Panc1 (cell line): ENCODE data around the gene SORL1-AS1.
"Not testable (repeated sequence)": the region's sequence is repeated elsewhere in the genome, so short reads cannot be mapped to it uniquely, and the experiment has no call there.

ENCODE experiments used
- ATAC-seq: fragments of 200-7000 bp; cut with Tn5 transposase; 2 replicates; pipeline ENCODE4 v1.9.1; 2020; ENCODE audit warnings: mild to moderate bottlenecking, moderate library complexity
- BruUV-seq: library from RNA; stranded (reverse); fragments of 400-500 nt; replicated peaks from 2 replicates; lab custom pipeline; 2021; lab: Mats Ljungman, UMichigan
- CTCF ChIA-PET: fragments of 300-600 bp; sonication (Branson Sonifier 250); formaldehyde crosslinking; loops from one replicate; lab custom pipeline; 2022; ENCODE audit warnings: antibody characterized with exemption; lab: Charles Lee
- POLR2A ChIA-PET: fragments of 300-600 bp; sonication (Branson Sonifier 250); formaldehyde crosslinking; loops from one replicate; lab custom pipeline; 2022; ENCODE audit warnings: antibody characterized with exemption; lab: Charles Lee
- DNase-seq: peaks from one replicate; pipeline ENCODE4 v3.0.0-alpha.2; 2010; ENCODE audit warnings: low read depth, low spot score
- H3K27ac ChIP-seq: 2 replicates; pipeline ENCODE4 v1.5.1; 2011; ENCODE audit warnings: mild to moderate bottlenecking, low read length, inconsistent platforms
- H3K27me3 ChIP-seq: fragments of 200-500 bp; sonication (Bioruptor generic); 2 replicates; pipeline ENCODE4 v1.6.0; 2014; ENCODE audit warnings: low read length, inconsistent platforms; ENCODE audit not compliant: control insufficient read depth, insufficient read depth
- H3K36me3 ChIP-seq: fragments of 200-500 bp; sonication (Bioruptor generic); 2 replicates; pipeline ENCODE4 v1.5.1; 2014; ENCODE audit warnings: inconsistent platforms, mild to moderate bottlenecking, low read length, moderate library complexity; ENCODE audit not compliant: control insufficient read depth, insufficient read depth
- H3K4me1 ChIP-seq: 2 replicates; pipeline ENCODE4 v1.5.1; 2011; ENCODE audit warnings: inconsistent platforms, mild to moderate bottlenecking, low read length, moderate library complexity; ENCODE audit not compliant: control insufficient read depth, insufficient read depth
- H3K4me3 ChIP-seq, 2 experiments: 2 replicates each; pipeline ENCODE4 v1.5.1; 2011 to 2012; ENCODE audit warnings: low read depth in 2 of 2, low read length in 2 of 2, mild to moderate bottlenecking in 2 of 2, inconsistent platforms in 1 of 2, moderate library complexity in 1 of 2
- H3K9me3 ChIP-seq: fragments of 200-500 bp; sonication (Bioruptor generic); 2 replicates; pipeline ENCODE4 v1.5.1; 2014; ENCODE audit warnings: low read depth, mild to moderate bottlenecking, inconsistent platforms, low read length, moderate library complexity; ENCODE audit not compliant: control insufficient read depth, insufficient read depth
- POLR2AphosphoS5 ChIP-seq: IDR thresholded peaks from 2 replicates; pipeline ENCODE4 v1.6.1; 2012; ENCODE audit warnings: mild to moderate bottlenecking, low read depth, low read length, moderate library complexity
- SIN3A ChIP-seq: IDR thresholded peaks from 2 replicates; pipeline ENCODE4 v1.6.1; 2012; ENCODE audit warnings: low read depth, mild to moderate bottlenecking, low read length, moderate library complexity, borderline replicate concordance; ENCODE audit not compliant: insufficient read depth
- TCF7L2 ChIP-seq: IDR thresholded peaks from 2 replicates; pipeline ENCODE4 v1.6.1; 2011; ENCODE audit warnings: mild to moderate bottlenecking, low read depth, low read length, inconsistent platforms
- in situ Hi-C: cut with HindIII; loops from 2 replicates; pipeline ENCODE4 v1.10.0; 2016; ENCODE audit warnings: low sequenced_read_pairs, low pct_unique_long_range_greater_than_20kb
- intact Hi-C: fragments of 100-400 bp; cut with micrococcal nuclease; formaldehyde crosslinking; loops from one replicate; pipeline ENCODE4 v1.10.0; 2022; ENCODE audit not compliant: unreplicated experiment
- TF ChIP-seq, protein P1 (sequence below), 2 experiments: IDR thresholded peaks; 2 replicates each; pipeline ENCODE4 v1.6.1; 2011 to 2012; ENCODE audit warnings: low read depth in 2 of 2, control low read depth in 1 of 2, low read length in 1 of 2, mild to moderate bottlenecking in 1 of 2, moderate library complexity in 1 of 2; ENCODE audit not compliant: insufficient read depth in 1 of 2
- TF ChIP-seq, protein P2 (sequence below): fragments of 450-650 bp; IDR thresholded peaks from 2 replicates; pipeline ENCODE4 v1.5.1; 2017; ENCODE audit warnings: mild to moderate bottlenecking

Gene SORL1-AS1

DNA sequence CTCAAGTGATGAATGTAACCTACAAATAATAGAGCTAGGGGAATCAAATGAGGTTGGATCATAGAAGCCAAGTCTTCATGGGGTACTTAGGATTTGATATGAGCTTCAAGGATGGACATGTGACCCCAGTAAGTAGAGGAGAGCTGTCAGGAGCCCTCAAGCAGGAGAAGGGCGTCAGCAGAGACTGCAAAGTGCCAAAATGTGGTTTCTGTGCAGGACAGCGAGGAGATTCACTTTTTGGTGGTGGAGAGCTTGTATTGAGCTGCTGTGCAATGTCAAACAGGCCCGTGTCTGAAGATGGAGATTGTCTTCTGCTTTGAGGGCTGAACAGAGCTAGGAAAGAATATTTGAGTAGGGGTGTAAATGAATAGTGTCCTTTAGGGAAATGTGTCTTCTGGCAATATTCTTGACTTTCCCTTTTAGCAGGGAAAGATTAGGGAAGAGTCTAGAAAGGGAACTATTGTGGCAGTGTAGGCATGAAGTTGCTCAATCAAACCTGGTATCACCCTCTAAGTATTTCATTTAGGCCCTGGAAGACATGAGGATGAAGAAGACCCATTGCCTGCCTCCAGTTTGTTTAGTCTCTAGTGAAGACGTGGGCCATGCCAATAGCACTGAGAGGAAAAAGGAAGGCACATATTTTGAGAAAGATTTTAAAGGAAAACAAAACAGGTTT, 31.2 kb upstream of the SORL1-AS1 start:
- POLR2A ChIA-PET = interaction anchor here (0.6 kb wide), 1 partner anchor 69 kb away, joined by 3 read pairs; no protein-coding TSS in a partner anchor
- in situ Hi-C loops (no loop called here), intact Hi-C loops (no loop called here)
- ATAC-seq (no peak), DNase-seq (no peak)
- no peak for TF ChIP-seq TCF7L2
- TF ChIP-seq, protein P1, sequence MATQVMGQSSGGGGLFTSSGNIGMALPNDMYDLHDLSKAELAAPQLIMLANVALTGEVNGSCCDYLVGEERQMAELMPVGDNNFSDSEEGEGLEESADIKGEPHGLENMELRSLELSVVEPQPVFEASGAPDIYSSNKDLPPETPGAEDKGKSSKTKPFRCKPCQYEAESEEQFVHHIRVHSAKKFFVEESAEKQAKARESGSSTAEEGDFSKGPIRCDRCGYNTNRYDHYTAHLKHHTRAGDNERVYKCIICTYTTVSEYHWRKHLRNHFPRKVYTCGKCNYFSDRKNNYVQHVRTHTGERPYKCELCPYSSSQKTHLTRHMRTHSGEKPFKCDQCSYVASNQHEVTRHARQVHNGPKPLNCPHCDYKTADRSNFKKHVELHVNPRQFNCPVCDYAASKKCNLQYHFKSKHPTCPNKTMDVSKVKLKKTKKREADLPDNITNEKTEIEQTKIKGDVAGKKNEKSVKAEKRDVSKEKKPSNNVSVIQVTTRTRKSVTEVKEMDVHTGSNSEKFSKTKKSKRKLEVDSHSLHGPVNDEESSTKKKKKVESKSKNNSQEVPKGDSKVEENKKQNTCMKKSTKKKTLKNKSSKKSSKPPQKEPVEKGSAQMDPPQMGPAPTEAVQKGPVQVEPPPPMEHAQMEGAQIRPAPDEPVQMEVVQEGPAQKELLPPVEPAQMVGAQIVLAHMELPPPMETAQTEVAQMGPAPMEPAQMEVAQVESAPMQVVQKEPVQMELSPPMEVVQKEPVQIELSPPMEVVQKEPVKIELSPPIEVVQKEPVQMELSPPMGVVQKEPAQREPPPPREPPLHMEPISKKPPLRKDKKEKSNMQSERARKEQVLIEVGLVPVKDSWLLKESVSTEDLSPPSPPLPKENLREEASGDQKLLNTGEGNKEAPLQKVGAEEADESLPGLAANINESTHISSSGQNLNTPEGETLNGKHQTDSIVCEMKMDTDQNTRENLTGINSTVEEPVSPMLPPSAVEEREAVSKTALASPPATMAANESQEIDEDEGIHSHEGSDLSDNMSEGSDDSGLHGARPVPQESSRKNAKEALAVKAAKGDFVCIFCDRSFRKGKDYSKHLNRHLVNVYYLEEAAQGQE (IDR thresholded peaks at IDR 0.05; ENCODE audit: insufficient read depth in 1 of 2, low read depth in 2 of 2, low read length in 1 of 2) = no peak
- TF ChIP-seq POLR2AphosphoS5 = no peak
- no peak overlapping the region for H3K27ac ChIP-seq
- H3K36me3 ChIP-seq = no peaks in the 10 kb centered on the region
- no TSS peak for BruUV-seq
- no peaks in the 10 kb centered on the region for H3K27me3 ChIP-seq
- no peaks in the 10 kb centered on the region for H3K4me1 ChIP-seq
- H3K9me3 ChIP-seq = no peaks in the 10 kb centered on the region
- no peak overlapping the region for H3K4me3 ChIP-seq
- CTCF ChIA-PET = no interaction called here

DNA sequence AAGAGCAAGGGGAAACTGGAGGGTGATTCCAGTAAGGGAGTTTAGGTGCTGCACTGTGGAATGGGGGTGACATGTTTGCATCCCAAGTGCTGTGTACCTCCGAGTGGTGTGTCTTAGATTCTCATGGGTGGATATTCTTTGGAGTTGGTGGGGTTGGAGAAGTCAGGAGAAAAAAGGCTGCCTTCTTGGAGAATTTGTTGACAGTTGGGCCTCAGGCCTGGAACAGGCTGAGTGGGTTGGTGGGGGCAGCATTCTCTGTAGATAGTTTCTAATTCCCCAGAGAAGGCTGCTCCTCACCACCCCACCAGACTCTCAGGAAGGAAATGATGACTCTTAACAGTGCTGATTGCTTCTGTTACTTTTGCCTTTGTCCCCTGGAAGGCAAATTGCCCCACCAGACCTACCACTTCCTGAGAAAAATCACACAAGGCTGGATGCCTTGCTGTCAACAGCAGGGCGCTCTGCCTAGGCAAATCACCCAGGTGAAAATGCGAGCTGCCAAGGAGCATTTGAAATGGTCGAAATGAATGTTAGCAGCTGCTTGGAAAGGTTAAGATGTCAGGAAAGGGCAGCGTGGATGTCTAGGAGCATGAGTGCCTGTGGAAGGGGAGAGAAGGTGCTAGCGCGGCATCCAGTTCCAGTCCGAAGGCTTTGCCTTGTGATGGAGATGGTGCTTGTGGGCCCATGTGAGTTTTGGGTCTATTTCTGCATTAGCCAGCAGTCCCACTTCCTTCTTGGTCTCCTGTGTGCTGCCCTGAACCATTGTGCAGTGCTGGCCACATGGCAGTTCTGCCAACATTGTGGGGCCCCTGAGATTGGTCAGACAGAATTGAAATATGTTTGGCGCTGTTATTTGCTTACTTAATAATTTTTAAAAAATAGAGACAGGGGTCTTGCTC, 29.7 kb upstream of the SORL1-AS1 start:
- ATAC-seq (no peak), DNase-seq (no peak)
- Histone ChIP-seq H3K4me1 (no peaks in the 10 kb centered on the region), H3K27me3 (no peaks in the 10 kb centered on the region), H3K27ac (no peak overlapping the region), H3K36me3 (no peaks in the 10 kb centered on the region), H3K9me3 (no peaks in the 10 kb centered on the region), H3K4me3 (no peak overlapping the region)
- CTCF ChIA-PET = no interaction called here
- no TSS peak for BruUV-seq
- TF ChIP-seq, protein P2, sequence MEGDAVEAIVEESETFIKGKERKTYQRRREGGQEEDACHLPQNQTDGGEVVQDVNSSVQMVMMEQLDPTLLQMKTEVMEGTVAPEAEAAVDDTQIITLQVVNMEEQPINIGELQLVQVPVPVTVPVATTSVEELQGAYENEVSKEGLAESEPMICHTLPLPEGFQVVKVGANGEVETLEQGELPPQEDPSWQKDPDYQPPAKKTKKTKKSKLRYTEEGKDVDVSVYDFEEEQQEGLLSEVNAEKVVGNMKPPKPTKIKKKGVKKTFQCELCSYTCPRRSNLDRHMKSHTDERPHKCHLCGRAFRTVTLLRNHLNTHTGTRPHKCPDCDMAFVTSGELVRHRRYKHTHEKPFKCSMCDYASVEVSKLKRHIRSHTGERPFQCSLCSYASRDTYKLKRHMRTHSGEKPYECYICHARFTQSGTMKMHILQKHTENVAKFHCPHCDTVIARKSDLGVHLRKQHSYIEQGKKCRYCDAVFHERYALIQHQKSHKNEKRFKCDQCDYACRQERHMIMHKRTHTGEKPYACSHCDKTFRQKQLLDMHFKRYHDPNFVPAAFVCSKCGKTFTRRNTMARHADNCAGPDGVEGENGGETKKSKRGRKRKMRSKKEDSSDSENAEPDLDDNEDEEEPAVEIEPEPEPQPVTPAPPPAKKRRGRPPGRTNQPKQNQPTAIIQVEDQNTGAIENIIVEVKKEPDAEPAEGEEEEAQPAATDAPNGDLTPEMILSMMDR = no peak
- TF ChIP-seq SIN3A (no peak), TCF7L2 (no peak), POLR2AphosphoS5 (no peak)
- TF ChIP-seq, protein P1 (IDR thresholded peaks at IDR 0.05; ENCODE audit: insufficient read depth in 1 of 2, low read depth in 2 of 2, low read length in 1 of 2) = no peak
- intact Hi-C loops = no loop called here
- POLR2A ChIA-PET = no interaction called here
- in situ Hi-C loops = no loop called here

DNA sequence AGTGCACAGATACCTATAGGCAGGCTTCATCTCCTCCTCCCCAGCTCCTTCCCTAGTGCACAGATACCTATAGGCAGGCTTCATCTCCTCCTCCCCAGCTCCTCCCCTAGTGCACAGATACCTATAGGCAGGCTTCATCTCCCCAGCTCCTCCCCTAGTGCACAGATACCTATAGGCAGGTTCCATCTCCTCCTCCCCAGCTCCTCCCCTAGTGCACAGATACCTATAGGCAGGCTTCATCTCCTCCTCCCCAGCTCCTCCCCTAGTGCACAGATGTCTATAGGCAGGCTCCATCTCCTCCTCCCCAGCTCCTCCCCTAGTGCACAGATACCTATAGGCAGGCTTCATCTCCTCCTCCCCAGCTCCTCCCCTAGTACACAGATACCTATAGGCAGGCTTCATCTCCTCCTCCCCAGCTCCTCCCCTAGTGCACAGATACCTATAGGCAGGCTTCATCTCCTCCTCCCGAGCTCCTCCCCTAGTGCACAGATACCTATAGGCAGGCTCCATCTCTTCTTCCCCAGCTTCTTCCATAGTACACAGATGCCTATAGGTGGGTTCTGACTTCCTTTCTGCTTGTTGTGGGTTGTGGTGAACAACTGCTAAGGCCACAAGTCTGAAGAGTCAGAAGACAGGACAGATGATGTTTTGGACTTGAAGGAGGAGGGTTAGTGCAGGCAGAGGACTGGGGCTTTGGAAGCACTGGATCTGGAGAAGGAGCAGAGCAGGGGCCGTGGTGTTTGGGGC, 28.9 kb upstream of the SORL1-AS1 start:
- DNase-seq, ATAC-seq, H3K4me3 ChIP-seq, in situ Hi-C loops, H3K36me3 ChIP-seq, H3K27ac ChIP-seq, BruUV-seq, CTCF ChIA-PET, H3K9me3 ChIP-seq, H3K4me1 ChIP-seq, POLR2A ChIA-PET, H3K27me3 ChIP-seq, intact Hi-C loops: not testable (repeated sequence)
